OCI-LY1 (cell line): ENCODE measurements around the gene TOR1AIP1.

ENCODE experiments used
- H2AFZ ChIP-seq: fragments of 200-600 bp; sonication (generic), shearing (Covaris generic); 2 replicates; pipeline ENCODE4 v1.6.0; 2014; ENCODE audit warnings: antibody characterized with exemption, mild to moderate bottlenecking, low read length
- H3F3A ChIP-seq: fragments of 200-600 bp; sonication (generic), shearing (Covaris generic); 2 replicates; pipeline ENCODE4 v1.6.0; 2014; ENCODE audit warnings: mild to moderate bottlenecking, antibody characterized with exemption, low read length, moderate library complexity; ENCODE audit not compliant: insufficient read depth
- H3K27ac ChIP-seq: fragments of 200-600 bp; sonication (generic); 2 replicates; pipeline ENCODE4 v1.5.1; 2014; ENCODE audit warnings: low read length, mixed run types, mild to moderate bottlenecking, low read depth; ENCODE audit not compliant: poor library complexity, severe bottlenecking
- H3K27me3 ChIP-seq: fragments of 200-600 bp; sonication (generic); 2 replicates; pipeline ENCODE4 v1.6.0; 2014; ENCODE audit warnings: antibody characterized with exemption, mild to moderate bottlenecking, low read length, moderate library complexity; ENCODE audit not compliant: insufficient read depth
- H3K36me3 ChIP-seq: fragments of 200-600 bp; sonication (generic); 2 replicates; pipeline ENCODE4 v1.6.1; 2014; ENCODE audit warnings: mild to moderate bottlenecking, antibody characterized with exemption, low read length, moderate library complexity, mixed read lengths; ENCODE audit not compliant: insufficient read depth
- H3K4me1 ChIP-seq: fragments of 200-600 bp; sonication (generic); 2 replicates; pipeline ENCODE4 v1.5.1; 2014; ENCODE audit warnings: mild to moderate bottlenecking, low read length, moderate library complexity; ENCODE audit not compliant: insufficient read depth, severe bottlenecking
- H3K4me2 ChIP-seq: fragments of 200-600 bp; sonication (generic), shearing (Covaris generic); 2 replicates; pipeline ENCODE4 v1.6.1; 2014; ENCODE audit warnings: low read length
- H3K4me3 ChIP-seq: fragments of 200-600 bp; sonication (generic); 2 replicates; pipeline ENCODE4 v1.5.1; 2014; ENCODE audit warnings: low read length, low read depth, mild to moderate bottlenecking, mixed read lengths; ENCODE audit not compliant: poor library complexity, severe bottlenecking
- H3K79me2 ChIP-seq: fragments of 200-600 bp; shearing (Covaris generic); 2 replicates; pipeline ENCODE4 v1.6.1; 2016; ENCODE audit warnings: mixed run types, low read length, mixed read lengths; ENCODE audit not compliant: insufficient read depth
- H3K9ac ChIP-seq: fragments of 200-600 bp; sonication (generic), shearing (Covaris generic); 2 replicates; pipeline ENCODE4 v1.6.1; 2014; ENCODE audit warnings: mild to moderate bottlenecking, low read length, mixed read lengths
- H3K9me2 ChIP-seq: fragments of 200-600 bp; sonication (generic), shearing (Covaris generic); 2 replicates; pipeline ENCODE4 v1.6.1; 2014; ENCODE audit warnings: low read depth, mild to moderate bottlenecking, low read length, mixed read lengths
- H3K9me3 ChIP-seq: fragments of 200-600 bp; shearing (Covaris generic); 2 replicates; pipeline ENCODE4 v1.6.1; 2014; ENCODE audit warnings: low read length, mixed read lengths
- H4K20me1 ChIP-seq: fragments of 200-600 bp; sonication (generic), shearing (Covaris generic); 2 replicates; pipeline ENCODE4 v1.6.0; 2016; ENCODE audit warnings: mild to moderate bottlenecking, low read length; ENCODE audit not compliant: insufficient read depth
- EZH2 ChIP-seq: fragments of 200-600 bp; sonication (generic), shearing (Covaris generic); IDR thresholded peaks from 2 replicates; pipeline ENCODE4 v1.8.0; 2017; ENCODE audit warnings: borderline replicate concordance, mixed run types, mild to moderate bottlenecking, antibody characterized with exemption, low read length, moderate library complexity, mixed read lengths
- TF ChIP-seq, protein P1 (sequence below): fragments of 200-600 bp; sonication (generic), shearing (Covaris generic); IDR thresholded peaks from 2 replicates; pipeline ENCODE4 v1.5.1; 2017; ENCODE audit warnings: mild to moderate bottlenecking, antibody characterized with exemption, low read length, moderate library complexity, mixed read lengths

TOR1AIP1 gene

DNA sequence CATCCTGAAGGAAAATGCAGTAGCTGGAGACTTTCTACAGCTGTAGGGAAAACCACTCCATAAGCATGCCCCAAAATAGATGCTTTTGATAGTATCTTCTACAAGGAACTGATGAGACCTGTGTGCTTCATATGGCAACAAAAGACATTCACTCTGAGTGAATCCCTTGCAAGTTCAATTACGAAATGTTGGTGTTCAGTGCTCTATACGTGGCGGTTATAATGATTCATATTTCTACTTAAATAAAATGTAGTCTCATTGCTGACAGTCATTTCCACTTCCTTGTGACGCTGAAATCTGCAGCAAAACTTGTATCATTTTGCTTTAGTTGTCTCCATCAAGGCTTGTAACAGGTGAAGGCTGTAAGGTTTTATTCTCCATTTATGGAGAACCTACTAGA is 25.1 kb upstream of the TOR1AIP1 start:
- Histone ChIP-seq H3K9me2 (no peaks in the 10 kb centered on the region), H3K4me3 (no peak overlapping the region), H4K20me1 (no peaks in the 10 kb centered on the region), H3K27me3 (no peaks in the 10 kb centered on the region), H3K4me2 (no peak overlapping the region), H3K4me1 (no peaks in the 10 kb centered on the region), H3K9me3 (no peaks in the 10 kb centered on the region), H3K36me3 (peaks cover 33% of the 10 kb centered on the region; the same call in 1 of the 2 replicates), H2AFZ (no peak overlapping the region), H3K27ac (no peak overlapping the region), H3F3A (0 out of 2 replicates have a peak, but pooled peaks cover 5% of the 10 kb centered on the region), H3K9ac (no peak overlapping the region), H3K79me2 (no peaks in the 10 kb centered on the region)
- TF ChIP-seq EZH2: no peak

DNA sequence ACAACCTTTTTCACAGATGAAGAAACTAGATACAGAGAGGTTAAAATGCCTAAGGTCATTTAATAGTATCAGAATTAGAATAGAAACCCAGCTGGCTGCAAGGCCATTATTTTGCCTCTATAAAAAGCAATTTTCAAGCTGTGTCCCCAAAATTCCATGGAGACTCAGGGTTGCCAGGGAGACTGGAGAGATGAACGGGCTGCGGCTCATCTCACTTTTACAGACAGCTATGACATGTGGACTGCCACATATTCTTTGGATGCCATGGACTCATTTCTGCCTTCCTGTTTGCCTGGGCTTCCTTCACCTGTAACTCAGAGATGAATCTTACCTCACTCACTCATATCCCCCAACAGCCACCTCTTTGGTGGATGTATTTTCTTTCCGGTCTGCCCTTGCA is 21.4 kb upstream of the TOR1AIP1 start:
- H3K27ac ChIP-seq: no peak overlapping the region
- no peaks in the 10 kb centered on the region for H3K27me3 ChIP-seq
- no peaks in the 10 kb centered on the region for H3K9me2 ChIP-seq
- no peak overlapping the region for H3K9ac ChIP-seq
- H3K9me3 ChIP-seq: no peaks in the 10 kb centered on the region
- H3K79me2 ChIP-seq: no peaks in the 10 kb centered on the region
- H3K4me2 ChIP-seq: no peak overlapping the region
- TF ChIP-seq, protein P1, sequence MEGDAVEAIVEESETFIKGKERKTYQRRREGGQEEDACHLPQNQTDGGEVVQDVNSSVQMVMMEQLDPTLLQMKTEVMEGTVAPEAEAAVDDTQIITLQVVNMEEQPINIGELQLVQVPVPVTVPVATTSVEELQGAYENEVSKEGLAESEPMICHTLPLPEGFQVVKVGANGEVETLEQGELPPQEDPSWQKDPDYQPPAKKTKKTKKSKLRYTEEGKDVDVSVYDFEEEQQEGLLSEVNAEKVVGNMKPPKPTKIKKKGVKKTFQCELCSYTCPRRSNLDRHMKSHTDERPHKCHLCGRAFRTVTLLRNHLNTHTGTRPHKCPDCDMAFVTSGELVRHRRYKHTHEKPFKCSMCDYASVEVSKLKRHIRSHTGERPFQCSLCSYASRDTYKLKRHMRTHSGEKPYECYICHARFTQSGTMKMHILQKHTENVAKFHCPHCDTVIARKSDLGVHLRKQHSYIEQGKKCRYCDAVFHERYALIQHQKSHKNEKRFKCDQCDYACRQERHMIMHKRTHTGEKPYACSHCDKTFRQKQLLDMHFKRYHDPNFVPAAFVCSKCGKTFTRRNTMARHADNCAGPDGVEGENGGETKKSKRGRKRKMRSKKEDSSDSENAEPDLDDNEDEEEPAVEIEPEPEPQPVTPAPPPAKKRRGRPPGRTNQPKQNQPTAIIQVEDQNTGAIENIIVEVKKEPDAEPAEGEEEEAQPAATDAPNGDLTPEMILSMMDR: no peak
- no peak overlapping the region for H3K4me3 ChIP-seq
- no peaks in the 10 kb centered on the region for H3K4me1 ChIP-seq
- peaks cover 54% of the 10 kb centered on the region for H3K36me3 ChIP-seq
- no peaks in the 10 kb centered on the region for H3F3A ChIP-seq
- H2AFZ ChIP-seq: no peak overlapping the region
- no peaks in the 10 kb centered on the region for H4K20me1 ChIP-seq

DNA sequence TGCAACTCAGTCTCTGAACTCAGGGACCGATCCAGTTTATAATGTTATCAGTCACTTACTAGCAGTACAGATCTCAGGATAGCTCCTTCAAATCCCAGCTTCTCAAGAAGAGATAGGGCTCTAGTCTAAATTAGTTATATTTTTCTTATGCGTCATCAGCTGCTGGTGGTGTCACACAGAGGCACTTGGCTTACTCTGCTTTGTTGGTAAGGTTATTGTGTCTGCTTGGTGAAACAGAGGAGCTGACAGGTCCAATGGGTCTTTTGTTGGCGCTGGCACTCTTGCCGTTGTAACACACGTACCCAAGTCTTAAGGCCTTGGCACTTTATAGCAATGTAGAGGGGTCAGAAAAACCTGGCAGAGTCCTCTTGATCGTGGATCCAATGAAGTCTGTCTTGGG is 16.7 kb upstream of the TOR1AIP1 start:
- H2AFZ ChIP-seq: no peak overlapping the region
- no peak overlapping the region for H3K4me2 ChIP-seq
- H3F3A ChIP-seq: no peaks in the 10 kb centered on the region
- H3K36me3 ChIP-seq: peaks cover 80% of the 10 kb centered on the region
- no peak overlapping the region for H3K27ac ChIP-seq
- H3K9me3 ChIP-seq: no peaks in the 10 kb centered on the region
- TF ChIP-seq EZH2: no peak
- TF ChIP-seq, protein P1: no peak
- H3K27me3 ChIP-seq: no peaks in the 10 kb centered on the region
- no peaks in the 10 kb centered on the region for H4K20me1 ChIP-seq
- H3K79me2 ChIP-seq: peaks cover 17% of the 10 kb centered on the region
- no peak overlapping the region for H3K9ac ChIP-seq
- no peaks in the 10 kb centered on the region for H3K9me2 ChIP-seq
- H3K4me3 ChIP-seq: no peak overlapping the region
- no peaks in the 10 kb centered on the region for H3K4me1 ChIP-seq

DNA sequence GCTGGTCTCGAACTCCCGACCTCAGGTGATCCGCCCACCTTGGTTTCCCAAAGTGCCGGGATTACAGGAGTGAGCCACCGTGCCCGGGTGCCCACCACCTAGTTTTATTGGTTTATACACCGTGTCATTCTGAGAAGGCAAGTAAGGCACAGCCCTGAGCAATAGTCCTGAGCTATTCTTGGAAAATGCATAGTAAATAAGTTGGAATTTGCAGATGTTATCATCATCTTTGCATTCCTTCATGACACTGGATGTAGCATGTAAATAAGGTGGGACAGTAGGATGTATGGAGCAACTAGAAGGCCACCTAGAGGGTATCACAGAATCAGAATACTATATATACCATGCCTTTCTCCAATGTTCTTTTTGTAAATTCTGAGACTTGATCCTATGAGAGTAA is 15.5 kb upstream of the TOR1AIP1 start:
- H3K9me2 ChIP-seq: no peaks in the 10 kb centered on the region
- H3K9ac ChIP-seq: no peak overlapping the region
- H3K27ac ChIP-seq: no peak overlapping the region
- no peaks in the 10 kb centered on the region for H4K20me1 ChIP-seq
- H3K4me1 ChIP-seq: peaks cover 2% of the 10 kb centered on the region
- H3K9me3 ChIP-seq: no peaks in the 10 kb centered on the region
- TF ChIP-seq, protein P1: no peak
- TF ChIP-seq EZH2: no peak
- H3K4me3 ChIP-seq: no peak overlapping the region
- peaks cover 77% of the 10 kb centered on the region for H3K36me3 ChIP-seq
- no peaks in the 10 kb centered on the region for H3K27me3 ChIP-seq
- peaks cover 29% of the 10 kb centered on the region for H3K79me2 ChIP-seq
- H3F3A ChIP-seq: no peaks in the 10 kb centered on the region
- H2AFZ ChIP-seq: no peak overlapping the region
- no peak overlapping the region for H3K4me2 ChIP-seq
